Stimulated activated CD8-positive, alpha-beta memory T cell treated with anti-CD3 and anti-CD28 coated beads, Interleukin-12 subunit alpha, Interleukin-12 subunit beta, amount 100 ng/mL, for 24 hours (primary cell): ENCODE data around the gene MASP1.
"Not testable (repeated sequence)": the region's sequence is repeated elsewhere in the genome, so short reads cannot be mapped to it uniquely, and the experiment has no call there.

Experiments
- DNase-seq: peaks from one replicate; pipeline ENCODE4 v3.0.0-alpha.2; 2020; ENCODE audit errors: extremely low read depth

Gene MASP1

GRCh38 chr3:187227658-187228258 lies 63.8 kb downstream of the MASP1 start:
- DNase-seq: no peak

GRCh38 chr3:187223799-187224198 lies 67.7 kb downstream of the MASP1 start:
- DNase-seq: no peak

- DNase-seq: no peak
Measured at GRCh38 chr3:187222801-187223200, 68.7 kb downstream of the MASP1 start.

- no peak for DNase-seq
Measured at GRCh38 chr3:187215460-187215859, 76.1 kb downstream of the MASP1 start.

- DNase-seq: no peak
Measured at GRCh38 chr3:187213616-187214015, 77.9 kb downstream of the MASP1 start.

- DNase-seq: no peak
Measured at GRCh38 chr3:187212705-187213104, 78.8 kb downstream of the MASP1 start.

GRCh38 chr3:187212196-187212545 lies 79.4 kb downstream of the MASP1 start:
- DNase-seq: no peak

GRCh38 chr3:187211532-187212195 lies 79.9 kb downstream of the MASP1 start:
- DNase-seq: no peak

GRCh38 chr3:187210545-187211327 lies 80.8 kb downstream of the MASP1 start:
- no peak for DNase-seq

GRCh38 chr3:187210091-187210490 lies 81.4 kb downstream of the MASP1 start:
- no peak for DNase-seq

GRCh38 chr3:187209491-187209890 lies 82.0 kb downstream of the MASP1 start:
- DNase-seq: no peak

- DNase-seq: no peak
Measured at GRCh38 chr3:187208159-187208558, 83.4 kb downstream of the MASP1 start.

GRCh38 chr3:187207624-187208023 lies 83.9 kb downstream of the MASP1 start:
- no peak for DNase-seq

GRCh38 chr3:187207062-187207461 lies 84.5 kb downstream of the MASP1 start:
- DNase-seq: no peak

- DNase-seq: no peak
Measured at GRCh38 chr3:187205683-187206082, 85.9 kb downstream of the MASP1 start.

GRCh38 chr3:187199463-187200050 lies 92.0 kb downstream of the MASP1 start:
- DNase-seq: not testable (repeated sequence)

GRCh38 chr3:187198490-187198889 lies 93.0 kb downstream of the MASP1 start:
- no peak for DNase-seq

GRCh38 chr3:187197335-187197649 lies 94.2 kb downstream of the MASP1 start, which contains the start of gene RTP1:
Gene RTP1 (plus strand): TSS chr3:187197486. CDS start chr3:187197516, 30 bp downstream.
- DNase-seq: no peak

- no peak for DNase-seq
Measured at GRCh38 chr3:187196573-187197334, 94.8 kb downstream of the MASP1 start.

GRCh38 chr3:187193181-187193580 lies 98.4 kb downstream of the MASP1 start:
- DNase-seq: no peak

GRCh38 chr3:187191271-187191670 lies 100.3 kb downstream of the MASP1 start:
- DNase-seq: no peak

GRCh38 chr3:187188931-187189330 lies 102.6 kb downstream of the MASP1 start:
- no peak for DNase-seq
